SK-N-SH (cell line): ENCODE data around the gene DEFB129. TPM values are rescaled to one million over a fixed set of nuclear protein-coding genes. Genes with fewer than 3 reads are reported as not detected.

Source experiments
- CTCF ChIA-PET: fragments of 300-600, 350-600 bp; formaldehyde crosslinking; extraction: SDS; loops from one replicate; lab custom pipeline; 2021; lab: Yijun Ruan, JAX
- POLR2A ChIA-PET: fragments of 350-600 bp; sonication (Branson Sonifier 250); formaldehyde crosslinking; extraction: SDS; loops from one replicate; lab custom pipeline; 2020; ENCODE audit warnings: antibody characterized with exemption, inconsistent platforms; lab: Yijun Ruan, JAX
- DNase-seq: peaks from one replicate; pipeline ENCODE4 v3.0.0; 2012
- H2AFZ ChIP-seq: fragments of 200-600 bp; sonication (generic); 2 replicates; pipeline ENCODE4 v1.8.1; 2016; ENCODE audit warnings: antibody characterized with exemption, mild to moderate bottlenecking, low read depth
- H3F3A ChIP-seq: fragments of 200-600 bp; sonication (generic); replicated peaks from 2 replicates; pipeline ENCODE3; 2016; ENCODE audit warnings: antibody characterized with exemption, mild to moderate bottlenecking; ENCODE audit not compliant: insufficient read depth
- H3K27ac ChIP-seq, 2 experiments: fragments of 200-500 bp in 1 of 2; fragments of 200-600 bp in 1 of 2; sonication (Bioruptor generic) in 1 of 2; sonication (generic), shearing (Covaris generic) in 1 of 2; 2 replicates each; pipeline versions ENCODE4 v1.5.1 to v1.6.1; 2014 to 2016; ENCODE audit warnings: low read depth in 2 of 2, inconsistent platforms in 1 of 2, low read length in 1 of 2, mild to moderate bottlenecking in 1 of 2, mixed read lengths in 1 of 2
- H3K27me3 ChIP-seq: fragments of 200-600 bp; sonication (generic), shearing (Covaris generic); 2 replicates; pipeline ENCODE4 v1.6.1; 2016; ENCODE audit warnings: mixed run types; ENCODE audit not compliant: insufficient read depth
- H3K36me3 ChIP-seq, 2 experiments: fragments of 200-500 bp in 1 of 2; fragments of 200-600 bp in 1 of 2; sonication (Bioruptor generic) in 1 of 2; sonication (generic) in 1 of 2; replicated peaks in 1 of 2; 2 replicates each; pipeline versions ENCODE3 to v1.5.1; 2014 to 2016; ENCODE audit warnings: low read length in 1 of 2, mild to moderate bottlenecking in 1 of 2; ENCODE audit not compliant: insufficient read depth in 2 of 2, control insufficient read depth in 1 of 2
- H3K4me1 ChIP-seq, 2 experiments: fragments of 200-500 bp in 1 of 2; fragments of 200-600 bp in 1 of 2; sonication (Bioruptor generic) in 1 of 2; sonication (generic), shearing (Covaris generic) in 1 of 2; 2 replicates each; pipeline versions ENCODE4 v1.5.1 to v1.6.1; 2014 to 2016; ENCODE audit warnings: low read depth in 1 of 2, low read length in 1 of 2, mixed run types in 1 of 2; ENCODE audit not compliant: insufficient read depth in 2 of 2, control insufficient read depth in 1 of 2
- H3K4me2 ChIP-seq: fragments of 200-600 bp; sonication (generic), shearing (Covaris generic); 2 replicates; pipeline ENCODE4 v1.6.1; 2017; ENCODE audit warnings: mixed run types
- H3K4me3 ChIP-seq, 2 experiments: fragments of 200-500 bp in 1 of 2; fragments of 200-600 bp in 1 of 2; sonication (Bioruptor generic) in 1 of 2; sonication (generic), shearing (Covaris generic) in 1 of 2; 2 replicates each; pipeline versions ENCODE4 v1.5.1 to v1.8.1; 2014 to 2016; ENCODE audit warnings: low read depth in 2 of 2, inconsistent platforms in 1 of 2, low read length in 1 of 2, mild to moderate bottlenecking in 1 of 2, mixed read lengths in 1 of 2, moderate library complexity in 1 of 2
- H3K79me2 ChIP-seq: fragments of 200-600 bp; sonication (generic); 2 replicates; pipeline ENCODE4 v1.8.1; 2017; ENCODE audit warnings: mild to moderate bottlenecking; ENCODE audit not compliant: insufficient read depth
- H3K9ac ChIP-seq: fragments of 200-600 bp; sonication (generic); 2 replicates; pipeline ENCODE4 v1.6.1; 2017; ENCODE audit warnings: mixed run types
- H3K9me2 ChIP-seq: fragments of 200-600 bp; sonication (generic); 2 replicates; pipeline ENCODE4 v1.6.1; 2017; ENCODE audit warnings: mixed run types
- H3K9me3 ChIP-seq: fragments of 200-600 bp; sonication (generic); 2 replicates; pipeline ENCODE4 v1.6.1; 2017; ENCODE audit warnings: mixed run types, mild to moderate bottlenecking, moderate library complexity
- H4K20me1 ChIP-seq: fragments of 200-600 bp; sonication (generic); 2 replicates; pipeline ENCODE4 v1.6.1; 2017; ENCODE audit warnings: mild to moderate bottlenecking, mixed run types; ENCODE audit not compliant: insufficient read depth
- CHD2 ChIP-seq: fragments of 150-350 bp; IDR thresholded peaks from 2 replicates; pipeline ENCODE4 v1.6.1; 2018; ENCODE audit warnings: low read length; ENCODE audit not compliant: partially characterized antibody
- EZH2phosphoT487 ChIP-seq: fragments of 200-600 bp; sonication (generic); IDR thresholded peaks from 2 replicates; pipeline ENCODE4 v1.6.1; 2017; ENCODE audit warnings: low read depth, mixed run types, mild to moderate bottlenecking, antibody characterized with exemption, moderate library complexity, borderline replicate concordance
- FOXJ3 ChIP-seq: sonication (generic); formaldehyde crosslinking; IDR thresholded peaks from 2 replicates; pipeline ENCODE4 v1.5.1; 2020; ENCODE audit warnings: mild to moderate bottlenecking, missing genetic modification reagents
- FOXM1 ChIP-seq: IDR thresholded peaks from 2 replicates; pipeline ENCODE4 v1.4.0; 2012; ENCODE audit warnings: low read depth, mild to moderate bottlenecking
- JUND ChIP-seq: IDR thresholded peaks from 2 replicates; pipeline ENCODE4 v1.4.0; 2012
- POLR2AphosphoS5 ChIP-seq: IDR thresholded peaks from 2 replicates; pipeline ENCODE4 v1.6.1; 2012; ENCODE audit warnings: low read depth, low read length
- RCOR1 ChIP-seq: fragments of 150-350 bp; IDR thresholded peaks from 2 replicates; pipeline ENCODE4 v1.6.1; 2017; ENCODE audit warnings: antibody characterized with exemption, low read length
- WGBS: methylation state at CpG from one replicate; pipeline ENCODE4 v1.1.6; 2017; ENCODE audit warnings: low lambda C conversion rate; 5-methylcytosine and 5-hydroxymethylcytosine counted together
- polyA plus RNA-seq, 3 experiments: library from polyadenylated mRNA; depleted of rRNA; stranded (reverse); fragments of >200 nt; gene quantifications; 2 replicates each; pipeline ENCODE4 v1.2.3, GENCODE V29; 2012
- TF ChIP-seq, protein P1 (sequence below): fragments of 150-350 bp; IDR thresholded peaks from 2 replicates; pipeline ENCODE4 v1.6.1; 2016; ENCODE audit warnings: mild to moderate bottlenecking, low read depth, low read length
- TF ChIP-seq, protein P2 (sequence below): IDR thresholded peaks from 2 replicates; pipeline ENCODE4 v1.4.0; 2012; ENCODE audit warnings: low read depth, borderline replicate concordance
- TF ChIP-seq, protein P3 (sequence below): IDR thresholded peaks from 2 replicates; pipeline ENCODE4; 2012

DEFB129 gene
- polyA plus RNA-seq, 1 of the 3 experiments (the other 2 are of a cell fraction) = not detected

DNA sequence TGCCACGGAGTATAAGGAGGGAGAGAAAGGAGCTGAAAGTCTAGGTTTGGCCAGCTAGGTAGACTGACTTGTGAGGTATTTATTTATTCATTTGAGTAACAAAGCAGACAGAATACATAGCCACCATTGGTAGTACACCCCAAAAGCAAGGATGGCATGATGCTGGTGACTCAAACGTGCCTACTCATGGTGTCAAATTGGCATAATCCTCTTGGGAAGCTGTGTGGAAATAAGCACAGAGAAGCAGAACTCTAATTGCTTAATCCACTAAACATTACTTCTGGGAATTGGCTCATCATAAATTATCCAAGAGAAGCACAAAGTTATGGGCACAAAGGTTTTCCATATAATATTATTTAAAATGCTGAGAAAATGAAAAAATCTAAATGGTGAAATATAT is 32.9 kb downstream of the DEFB129 start:
- Histone ChIP-seq H3K4me1 (peaks cover 0 to 12% of the 10 kb centered on the region in 2 experiments; a peak in 1 of 4 replicates), H3K27ac (no peak overlapping the region), H3F3A (no peaks in the 10 kb centered on the region), H4K20me1 (no peaks in the 10 kb centered on the region), H3K9me2 (no peaks in the 10 kb centered on the region), H3K9ac (no peak overlapping the region), H2AFZ (no peak overlapping the region), H3K9me3 (no peaks in the 10 kb centered on the region), H3K27me3 (peaks cover 7% of the 10 kb centered on the region; the same call in 1 of the 2 replicates), H3K4me2 (no peak overlapping the region), H3K79me2 (no peaks in the 10 kb centered on the region), H3K4me3 (no peak overlapping the region), H3K36me3 (no peaks in the 10 kb centered on the region)
- TF ChIP-seq, protein P1, sequence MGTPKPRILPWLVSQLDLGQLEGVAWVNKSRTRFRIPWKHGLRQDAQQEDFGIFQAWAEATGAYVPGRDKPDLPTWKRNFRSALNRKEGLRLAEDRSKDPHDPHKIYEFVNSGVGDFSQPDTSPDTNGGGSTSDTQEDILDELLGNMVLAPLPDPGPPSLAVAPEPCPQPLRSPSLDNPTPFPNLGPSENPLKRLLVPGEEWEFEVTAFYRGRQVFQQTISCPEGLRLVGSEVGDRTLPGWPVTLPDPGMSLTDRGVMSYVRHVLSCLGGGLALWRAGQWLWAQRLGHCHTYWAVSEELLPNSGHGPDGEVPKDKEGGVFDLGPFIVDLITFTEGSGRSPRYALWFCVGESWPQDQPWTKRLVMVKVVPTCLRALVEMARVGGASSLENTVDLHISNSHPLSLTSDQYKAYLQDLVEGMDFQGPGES = no peak
- TF ChIP-seq JUND = no peak
- no peak for TF ChIP-seq EZH2phosphoT487
- TF ChIP-seq, protein P2, sequence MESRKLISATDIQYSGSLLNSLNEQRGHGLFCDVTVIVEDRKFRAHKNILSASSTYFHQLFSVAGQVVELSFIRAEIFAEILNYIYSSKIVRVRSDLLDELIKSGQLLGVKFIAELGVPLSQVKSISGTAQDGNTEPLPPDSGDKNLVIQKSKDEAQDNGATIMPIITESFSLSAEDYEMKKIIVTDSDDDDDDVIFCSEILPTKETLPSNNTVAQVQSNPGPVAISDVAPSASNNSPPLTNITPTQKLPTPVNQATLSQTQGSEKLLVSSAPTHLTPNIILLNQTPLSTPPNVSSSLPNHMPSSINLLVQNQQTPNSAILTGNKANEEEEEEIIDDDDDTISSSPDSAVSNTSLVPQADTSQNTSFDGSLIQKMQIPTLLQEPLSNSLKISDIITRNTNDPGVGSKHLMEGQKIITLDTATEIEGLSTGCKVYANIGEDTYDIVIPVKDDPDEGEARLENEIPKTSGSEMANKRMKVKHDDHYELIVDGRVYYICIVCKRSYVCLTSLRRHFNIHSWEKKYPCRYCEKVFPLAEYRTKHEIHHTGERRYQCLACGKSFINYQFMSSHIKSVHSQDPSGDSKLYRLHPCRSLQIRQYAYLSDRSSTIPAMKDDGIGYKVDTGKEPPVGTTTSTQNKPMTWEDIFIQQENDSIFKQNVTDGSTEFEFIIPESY = no peak
- POLR2A ChIA-PET = no interaction called here
- CTCF ChIA-PET = no interaction called here
- no peak for DNase-seq
- WGBS = 29% methylated on average over 2 of the region's 2 CpGs

DNA sequence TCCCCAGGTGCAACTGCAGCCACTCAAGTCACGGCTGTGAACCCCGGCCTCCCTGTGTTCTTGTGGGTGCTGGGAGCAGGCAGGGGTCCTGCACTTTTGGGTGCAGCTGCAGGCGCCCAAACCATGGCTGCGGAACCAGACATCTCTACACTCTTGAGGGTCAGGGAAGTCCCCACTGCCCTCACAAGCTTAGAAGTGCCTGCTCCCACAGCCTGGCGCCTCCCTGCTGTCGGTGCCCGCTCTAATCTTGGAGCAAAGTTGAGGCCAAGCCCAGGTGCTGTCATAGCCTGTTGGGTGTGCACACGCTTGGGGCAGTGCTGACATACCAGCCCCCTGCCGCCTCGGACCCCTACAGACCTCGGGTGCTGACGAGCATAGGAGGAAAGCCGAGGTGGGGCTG is 36.6 kb downstream of the DEFB129 start:
- Histone ChIP-seq H3K79me2 (no peaks in the 10 kb centered on the region), H2AFZ (no peak overlapping the region), H3F3A (peaks cover 3% of the 10 kb centered on the region), H4K20me1 (no peaks in the 10 kb centered on the region), H3K9me3 (no peaks in the 10 kb centered on the region), H3K4me2 (no peak overlapping the region), H3K9ac (no peak overlapping the region), H3K9me2 (no peaks in the 10 kb centered on the region), H3K27ac (no peak overlapping the region), H3K4me1 (peaks cover 0 to 3% of the 10 kb centered on the region in 2 experiments; a peak in 1 of 4 replicates), H3K27me3 (peaks cover 6% of the 10 kb centered on the region; the same call in 1 of the 2 replicates), H3K4me3 (no peak overlapping the region), H3K36me3 (no peaks in the 10 kb centered on the region)
- ChIA-PET CTCF (interaction anchor here (1.5 to 3.4 kb wide), 3 partner anchors 52 to 67 kb away, joined by 4 to 30 read pairs (median 8); no protein-coding TSS in a partner anchor), POLR2A (no interaction called here)
- no peak for TF ChIP-seq POLR2AphosphoS5
- TF ChIP-seq RCOR1 = no peak
- TF ChIP-seq FOXM1 = no peak
- TF ChIP-seq, protein P3, sequence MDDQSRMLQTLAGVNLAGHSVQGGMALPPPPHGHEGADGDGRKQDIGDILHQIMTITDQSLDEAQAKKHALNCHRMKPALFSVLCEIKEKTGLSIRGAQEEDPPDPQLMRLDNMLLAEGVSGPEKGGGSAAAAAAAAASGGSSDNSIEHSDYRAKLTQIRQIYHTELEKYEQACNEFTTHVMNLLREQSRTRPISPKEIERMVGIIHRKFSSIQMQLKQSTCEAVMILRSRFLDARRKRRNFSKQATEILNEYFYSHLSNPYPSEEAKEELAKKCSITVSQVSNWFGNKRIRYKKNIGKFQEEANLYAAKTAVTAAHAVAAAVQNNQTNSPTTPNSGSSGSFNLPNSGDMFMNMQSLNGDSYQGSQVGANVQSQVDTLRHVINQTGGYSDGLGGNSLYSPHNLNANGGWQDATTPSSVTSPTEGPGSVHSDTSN = no peak
- no peak for TF ChIP-seq CHD2
- TF ChIP-seq FOXJ3 = no peak
- WGBS = 47% methylated on average over 3 of the region's 13 CpGs
- no peak for DNase-seq
